Activated CD8-positive, alpha-beta T cell treated with anti-CD3 and anti-CD28 coated beads for 36 hours (primary cell): ENCODE measurements around the gene CHD9. TPM values are rescaled to one million over a fixed set of nuclear protein-coding genes. Genes with fewer than 3 reads are reported as not detected.

Source experiments
- ATAC-seq: fragments of 200-7000 bp; cut with Tn5 transposase; one replicate; pipeline ENCODE4 v1.10.0; 2021; ENCODE audit warnings: mild to moderate bottlenecking, moderate library complexity
- CTCF ChIA-PET: fragments of 350-600 bp; sonication (Branson Sonifier 250); formaldehyde crosslinking; loops from one replicate; lab custom pipeline; 2021; ENCODE audit warnings: antibody characterized with exemption; lab: Charles Lee
- POLR2A ChIA-PET: fragments of 350-600 bp; sonication (Branson Sonifier 250); formaldehyde crosslinking; loops from one replicate; lab custom pipeline; 2021; ENCODE audit warnings: antibody characterized with exemption; lab: Charles Lee
- DNase-seq: peaks from one replicate; pipeline ENCODE4 v3.0.0-alpha.2; 2020
- H3K27ac Mint-ChIP-seq: one replicate; pipeline ENCODE4 v1.8.0; 2021; ENCODE audit warnings: mild to moderate bottlenecking, mixed read lengths
- H3K27me3 Mint-ChIP-seq: one replicate; pipeline ENCODE4 v1.8.0; 2021; ENCODE audit warnings: mixed read lengths
- H3K36me3 Mint-ChIP-seq: one replicate; pipeline ENCODE4 v1.8.0; 2021; ENCODE audit warnings: low read depth, mixed read lengths
- H3K4me1 Mint-ChIP-seq: one replicate; pipeline ENCODE4 v1.8.0; 2021; ENCODE audit warnings: low read depth, mixed read lengths
- H3K4me3 Mint-ChIP-seq: one replicate; pipeline ENCODE4 v1.8.0; 2021; ENCODE audit warnings: mild to moderate bottlenecking, moderate library complexity, mixed read lengths
- H3K9me3 Mint-ChIP-seq: one replicate; pipeline ENCODE4 v1.8.0; 2021; ENCODE audit warnings: mixed read lengths
- CTCF ChIP-seq: fragments of 200-600 bp; IDR thresholded peaks from one replicate; pipeline ENCODE4 v1.8.0; 2022; ENCODE audit warnings: antibody characterized with exemption, mild to moderate bottlenecking
- intact Hi-C: fragments of 100-400 bp; cut with micrococcal nuclease; formaldehyde crosslinking; loops from one replicate; pipeline ENCODE4 v1.10.0; 2022
- total RNA-seq, 2 experiments: library from RNA; stranded (reverse); gene quantifications; one replicate each; pipeline ENCODE4 v1.2.3, GENCODE V29; 2021

CHD9 gene
- total RNA-seq, 2 experiments from 2014 or later = 13.8 to 16.3 TPM

DNA sequence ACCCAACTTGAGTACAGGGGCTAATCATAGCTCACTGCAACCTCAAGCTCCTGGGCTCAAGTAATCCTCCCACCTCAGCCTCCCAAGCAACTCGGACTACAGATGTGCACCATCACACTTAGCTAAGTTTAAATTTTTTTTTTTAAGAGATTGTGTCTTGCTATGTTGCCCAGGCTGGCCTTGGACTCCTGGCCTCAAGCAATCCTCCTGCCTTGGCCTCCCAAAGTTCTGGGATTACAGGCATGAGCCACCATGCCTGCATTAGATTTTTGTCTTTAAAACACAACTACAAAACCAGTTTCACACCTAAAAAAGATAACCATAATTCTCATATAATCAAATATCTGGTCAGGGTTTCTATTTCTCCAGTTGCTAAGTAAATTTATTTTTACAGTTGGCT is 147.1 kb downstream of the CHD9 start:
- H3K27ac Mint-ChIP-seq = no peak overlapping the region
- no peak for ATAC-seq
- no peaks in the 10 kb centered on the region for H3K9me3 Mint-ChIP-seq
- ChIA-PET POLR2A (no interaction called here), CTCF (no interaction called here)
- no peaks in the 10 kb centered on the region for H3K4me1 Mint-ChIP-seq
- intact Hi-C loops = no loop called here
- H3K27me3 Mint-ChIP-seq = no peaks in the 10 kb centered on the region
- no peak for DNase-seq
- TF ChIP-seq CTCF = no peak
- H3K36me3 Mint-ChIP-seq = peaks cover 8% of the 10 kb centered on the region
- H3K4me3 Mint-ChIP-seq = no peak overlapping the region

- intact Hi-C loops = no loop called here
- DNase-seq (no peak), ATAC-seq (no peak)
- peaks cover 8% of the 10 kb centered on the region for H3K36me3 Mint-ChIP-seq
- ChIA-PET CTCF (no interaction called here), POLR2A (no interaction called here)
- no peak overlapping the region for H3K4me3 Mint-ChIP-seq
- no peaks in the 10 kb centered on the region for H3K4me1 Mint-ChIP-seq
- H3K27me3 Mint-ChIP-seq = no peaks in the 10 kb centered on the region
- H3K9me3 Mint-ChIP-seq = no peaks in the 10 kb centered on the region
- no peak for TF ChIP-seq CTCF
- H3K27ac Mint-ChIP-seq = no peak overlapping the region
Measured at GRCh38 chr16:53202398-53202797, 147.6 kb downstream of the CHD9 start.

DNA sequence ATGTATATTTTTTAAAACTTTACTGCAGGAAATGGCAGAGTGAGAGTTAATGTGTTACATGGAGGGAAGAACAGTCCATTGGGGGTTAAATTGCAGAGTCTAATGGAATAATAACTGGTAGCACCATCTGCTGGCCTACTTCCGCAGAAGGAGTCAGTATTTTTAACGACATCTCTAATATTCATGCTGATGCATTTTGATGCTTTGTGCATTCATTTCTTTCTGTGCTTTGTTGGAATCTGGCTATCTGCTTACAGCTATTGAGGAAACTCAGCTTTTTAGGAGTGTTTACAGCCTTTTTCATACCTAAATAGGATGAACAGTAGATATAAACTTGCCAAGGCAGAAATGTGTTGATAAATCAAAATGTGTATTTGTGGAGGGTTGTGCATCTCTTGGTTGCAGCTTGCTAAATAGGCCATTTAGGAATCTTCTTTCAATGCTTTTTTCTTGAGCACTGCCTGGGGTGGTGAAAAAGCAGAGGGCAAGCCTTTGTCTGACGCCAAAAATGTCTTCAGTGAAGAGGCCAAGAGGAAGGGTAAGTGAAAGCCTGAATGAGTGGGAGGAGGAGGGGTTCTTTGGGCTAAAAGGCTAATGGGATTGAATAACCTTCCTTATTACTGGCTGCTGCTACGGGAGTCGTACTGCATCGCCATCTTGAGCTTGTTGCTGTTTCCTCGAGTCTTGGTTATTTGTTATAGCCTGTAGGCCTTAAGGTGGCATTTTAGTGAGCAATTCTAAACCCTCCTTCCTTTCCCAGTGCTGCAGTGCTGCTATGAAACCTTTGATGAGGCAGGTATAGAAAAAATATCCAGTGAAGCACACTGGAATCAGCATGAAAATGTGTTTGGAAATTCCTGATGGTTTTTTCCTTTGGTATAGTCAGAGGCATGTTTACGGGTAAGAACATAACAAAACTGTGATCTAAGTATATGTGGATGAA is 153.3 kb downstream of the CHD9 start:
- Mint-ChIP-seq H3K27me3 (no peaks in the 10 kb centered on the region), H3K36me3 (peaks cover 5% of the 10 kb centered on the region), H3K4me3 (peak overlapping the region; percentile 64), H3K27ac (peak overlapping the region; percentile 86), H3K9me3 (no peaks in the 10 kb centered on the region), H3K4me1 (peaks cover 13% of the 10 kb centered on the region)
- ChIA-PET CTCF (interaction anchor here (0.7 to 2.8 kb wide), 11 partner anchors 10 to 155 kb away, joined by 3 to 17 read pairs (median 4); partner anchors contain the start of gene CHD9), POLR2A (no interaction called here)
- DNase-seq (peak; percentile 32), ATAC-seq (peak; percentile 64)
- intact Hi-C loops = loop anchor here (5.0 kb wide), 1 partner anchor 156 kb away; the partner anchor contains the start of genes CHD9 and CHD9NB
- TF ChIP-seq CTCF = peak; percentile 11

GRCh38 chr16:53209429-53209828 is 154.6 kb downstream of the CHD9 start:
- peaks cover 4% of the 10 kb centered on the region for H3K36me3 Mint-ChIP-seq

More at GRCh38 chr16:53209429-53209828, 154.6 kb downstream of the CHD9 start:
- CTCF ChIA-PET = interaction anchor here (1.6 to 2.8 kb wide), 2 partner anchors 14 to 154 kb away, joined by 5 to 17 read pairs; partner anchors contain the start of gene CHD9
- Mint-ChIP-seq H3K9me3 (no peaks in the 10 kb centered on the region), H3K27ac (no peak overlapping the region), H3K4me3 (peak overlapping the region; percentile 17), H3K27me3 (no peaks in the 10 kb centered on the region), H3K4me1 (peaks cover 15% of the 10 kb centered on the region)
- intact Hi-C loops = loop anchor here (5.0 kb wide), 1 partner anchor 157 kb away; the partner anchor contains the start of genes CHD9 and CHD9NB
- POLR2A ChIA-PET = no interaction called here
- DNase-seq = no peak
- no peak for ATAC-seq
- no peak for TF ChIP-seq CTCF
